ENCODE measurements around the gene CYB5RL.

The CYB5RL gene

GRCh38 chr1:54161495-54162168, 38.2 kb downstream of the CYB5RL start:
- no peak for DNase-seq
- Histone ChIP-seq H2BK5ac (ENCODE audit: low read length) (no peak overlapping the region), H3K27me3 (ENCODE audit: insufficient read depth, low read length, poor library complexity) (no peaks in the 10 kb centered on the region), H3K4me1 (ENCODE audit: control insufficient read depth, low read depth, low read length) (no peaks in the 10 kb centered on the region), H3K36me3 (ENCODE audit: control insufficient read depth, insufficient read depth, low read length) (no peaks in the 10 kb centered on the region), H3K9ac (ENCODE audit: low read length) (no peak overlapping the region), H3K4me3 (ENCODE audit: low read length) (no peak overlapping the region), H2BK15ac (replicated peaks; ENCODE audit: low read depth) (no peak overlapping the region), H4K5ac (ENCODE audit: low read length) (no peak overlapping the region), H3K79me2 (ENCODE audit: control insufficient read depth, insufficient read depth, low read length) (no peaks in the 10 kb centered on the region), H3K4ac (ENCODE audit: low read depth, low read length) (no peak overlapping the region), H3K79me1 (ENCODE audit: low read length) (no peaks in the 10 kb centered on the region), H3K27ac (ENCODE audit: low read depth, low read length) (no peak overlapping the region), H2AK5ac (ENCODE audit: low read length) (no peak overlapping the region), H3K23ac (ENCODE audit: low read length) (no peak overlapping the region), H4K8ac (ENCODE audit: low read depth, low read length) (no peak overlapping the region), H3K4me2 (ENCODE audit: low read length) (no peak overlapping the region), H3K18ac (ENCODE audit: low read length) (no peak overlapping the region), H3K56ac (ENCODE audit: low read length) (no peak overlapping the region), H2BK120ac (ENCODE audit: low read depth, low read length) (no peak overlapping the region)
- no CpG with 5 or more reads among the region's 6 CpGs for WGBS (ENCODE audit: extremely low coverage, insufficient coverage, low lambda C conversion rate)

- Histone ChIP-seq H3K4me1 (ENCODE audit: control insufficient read depth, low read depth, low read length) (no peaks in the 10 kb centered on the region), H3K9ac (ENCODE audit: low read length) (no peak overlapping the region), H3K36me3 (ENCODE audit: control insufficient read depth, insufficient read depth, low read length) (no peaks in the 10 kb centered on the region), H2AK5ac (ENCODE audit: low read length) (no peak overlapping the region), H3K18ac (ENCODE audit: low read length) (no peak overlapping the region), H2BK120ac (ENCODE audit: low read depth, low read length) (no peak overlapping the region), H3K23ac (ENCODE audit: low read length) (no peak overlapping the region), H4K8ac (ENCODE audit: low read depth, low read length) (no peak overlapping the region), H3K79me2 (ENCODE audit: control insufficient read depth, insufficient read depth, low read length) (no peaks in the 10 kb centered on the region), H4K5ac (ENCODE audit: low read length) (no peak overlapping the region), H3K56ac (ENCODE audit: low read length) (no peak overlapping the region), H3K27me3 (ENCODE audit: insufficient read depth, low read length, poor library complexity) (no peaks in the 10 kb centered on the region), H3K79me1 (ENCODE audit: low read length) (no peaks in the 10 kb centered on the region), H3K4me3 (ENCODE audit: low read length) (no peak overlapping the region), H3K27ac (ENCODE audit: low read depth, low read length) (no peak overlapping the region), H2BK5ac (ENCODE audit: low read length) (no peak overlapping the region), H3K4ac (ENCODE audit: low read depth, low read length) (no peak overlapping the region), H2BK15ac (replicated peaks; ENCODE audit: low read depth) (no peak overlapping the region), H3K4me2 (ENCODE audit: low read length) (no peak overlapping the region)
- peak; percentile 32 for DNase-seq
- no CpG with 5 or more reads among the region's 3 CpGs for WGBS (ENCODE audit: extremely low coverage, insufficient coverage, low lambda C conversion rate)
Observed at GRCh38 chr1:54160351-54160750, 39.5 kb downstream of the CYB5RL start.

DNA sequence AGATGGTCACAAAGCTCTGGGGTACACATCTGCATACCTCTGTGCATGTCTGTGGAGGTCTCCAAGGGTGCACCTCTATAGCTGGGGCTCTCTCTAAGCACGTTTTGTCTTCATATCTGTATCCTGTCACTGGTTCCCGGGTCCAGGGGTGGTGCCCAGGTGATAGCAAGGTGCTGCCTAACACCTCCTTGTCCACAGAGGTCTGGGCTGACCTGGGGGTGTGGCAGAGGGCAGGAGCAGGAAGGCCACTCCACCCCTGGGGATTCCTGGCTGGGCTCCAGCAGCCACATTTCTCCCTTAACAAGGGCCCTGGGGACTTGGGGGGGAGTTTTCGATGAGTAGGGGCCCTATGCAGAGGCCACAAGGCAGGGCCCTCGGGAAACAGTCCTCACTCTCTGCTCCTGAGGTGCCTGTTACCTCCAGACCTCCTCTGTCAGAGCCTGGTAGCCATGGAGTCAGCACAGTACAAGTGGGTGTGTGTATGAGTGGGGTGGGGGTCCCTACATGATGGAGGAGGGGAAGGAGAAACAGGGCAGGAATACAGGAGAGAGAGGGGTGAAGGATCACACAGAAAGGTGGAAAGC, 40.0 kb downstream of the CYB5RL start:
- no peak overlapping the region for H3K4me2 ChIP-seq (ENCODE audit: low read length)
- DNase-seq: no peak
- no peak overlapping the region for H3K18ac ChIP-seq (ENCODE audit: low read length)
- no peak overlapping the region for H3K9ac ChIP-seq (ENCODE audit: low read length)
- H3K36me3 ChIP-seq (ENCODE audit: control insufficient read depth, insufficient read depth, low read length): no peaks in the 10 kb centered on the region
- H2AK5ac ChIP-seq (ENCODE audit: low read length): no peak overlapping the region
- no peaks in the 10 kb centered on the region for H3K79me2 ChIP-seq (ENCODE audit: control insufficient read depth, insufficient read depth, low read length)
- no CpG with 5 or more reads among the region's 4 CpGs for WGBS (ENCODE audit: extremely low coverage, insufficient coverage, low lambda C conversion rate)
- no peak overlapping the region for H3K56ac ChIP-seq (ENCODE audit: low read length)
- no peak overlapping the region for H3K4me3 ChIP-seq (ENCODE audit: low read length)
- no peak overlapping the region for H2BK5ac ChIP-seq (ENCODE audit: low read length)
- no peaks in the 10 kb centered on the region for H3K27me3 ChIP-seq (ENCODE audit: insufficient read depth, low read length, poor library complexity)
- H2BK15ac ChIP-seq (replicated peaks; ENCODE audit: low read depth): no peak overlapping the region
- no peak overlapping the region for H3K27ac ChIP-seq (ENCODE audit: low read depth, low read length)
- no peaks in the 10 kb centered on the region for H3K4me1 ChIP-seq (ENCODE audit: control insufficient read depth, low read depth, low read length)
- H3K4ac ChIP-seq (ENCODE audit: low read depth, low read length): no peak overlapping the region
- no peak overlapping the region for H2BK120ac ChIP-seq (ENCODE audit: low read depth, low read length)
- H4K8ac ChIP-seq (ENCODE audit: low read depth, low read length): no peak overlapping the region
- no peaks in the 10 kb centered on the region for H3K79me1 ChIP-seq (ENCODE audit: low read length)
- H3K23ac ChIP-seq (ENCODE audit: low read length): no peak overlapping the region
- no peak overlapping the region for H4K5ac ChIP-seq (ENCODE audit: low read length)

DNA sequence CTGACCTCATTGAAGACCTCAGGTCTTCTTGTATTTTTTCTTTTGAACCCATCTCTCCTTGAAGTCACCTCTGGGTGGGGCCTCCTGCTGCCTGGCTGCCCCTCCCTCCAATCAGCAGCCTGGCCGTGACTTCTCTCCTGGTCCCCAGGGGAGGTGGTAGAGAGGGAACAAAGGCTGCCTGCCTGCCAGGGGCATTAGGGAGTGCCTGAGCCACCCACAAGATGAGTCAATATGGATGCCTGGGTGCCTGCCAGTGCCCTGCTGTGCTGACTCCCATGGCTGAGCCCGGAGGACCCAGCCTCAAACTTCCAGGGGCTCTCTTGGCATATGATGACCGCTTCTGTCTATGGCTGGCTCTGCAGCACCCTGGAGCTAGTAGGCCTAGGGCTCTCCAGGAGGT, 41.8 kb downstream of the CYB5RL start:
- no peak for DNase-seq
- WGBS (ENCODE audit: extremely low coverage, insufficient coverage, low lambda C conversion rate): no CpG with 5 or more reads among the region's 3 CpGs
- no peak overlapping the region for H3K18ac ChIP-seq (ENCODE audit: low read length)

GRCh38 chr1:54157401-54157800, 42.4 kb downstream of the CYB5RL start:
- no peak overlapping the region for H3K9ac ChIP-seq (ENCODE audit: low read length)
- H3K4me2 ChIP-seq (ENCODE audit: low read length): no peak overlapping the region
- no peak overlapping the region for H4K8ac ChIP-seq (ENCODE audit: low read depth, low read length)
- H4K5ac ChIP-seq (ENCODE audit: low read length): no peak overlapping the region
- H3K27ac ChIP-seq (ENCODE audit: low read depth, low read length): no peak overlapping the region
- H3K36me3 ChIP-seq (ENCODE audit: control insufficient read depth, insufficient read depth, low read length): no peaks in the 10 kb centered on the region
- no peak overlapping the region for H2BK120ac ChIP-seq (ENCODE audit: low read depth, low read length)
- no peak for DNase-seq
- peaks cover 3% of the 10 kb centered on the region for H3K4me1 ChIP-seq (ENCODE audit: control insufficient read depth, low read depth, low read length)
- WGBS (ENCODE audit: extremely low coverage, insufficient coverage, low lambda C conversion rate): no CpG with 5 or more reads among the region's 6 CpGs
- no peak overlapping the region for H3K18ac ChIP-seq (ENCODE audit: low read length)
- H2BK15ac ChIP-seq (replicated peaks; ENCODE audit: low read depth): no peak overlapping the region
- H2BK5ac ChIP-seq (ENCODE audit: low read length): no peak overlapping the region
- H3K56ac ChIP-seq (ENCODE audit: low read length): no peak overlapping the region
- no peak overlapping the region for H3K4me3 ChIP-seq (ENCODE audit: low read length)
- H3K23ac ChIP-seq (ENCODE audit: low read length): no peak overlapping the region
- H3K27me3 ChIP-seq (ENCODE audit: insufficient read depth, low read length, poor library complexity): no peaks in the 10 kb centered on the region
- no peaks in the 10 kb centered on the region for H3K79me1 ChIP-seq (ENCODE audit: low read length)
- no peak overlapping the region for H3K4ac ChIP-seq (ENCODE audit: low read depth, low read length)
- no peak overlapping the region for H2AK5ac ChIP-seq (ENCODE audit: low read length)
- H3K79me2 ChIP-seq (ENCODE audit: control insufficient read depth, insufficient read depth, low read length): no peaks in the 10 kb centered on the region

More for the DNA sequence above, 41.8 kb downstream of the CYB5RL start:
- Histone ChIP-seq H4K5ac (ENCODE audit: low read length) (no peak overlapping the region), H3K4me3 (ENCODE audit: low read length) (no peak overlapping the region), H2BK5ac (ENCODE audit: low read length) (no peak overlapping the region), H3K4me1 (ENCODE audit: control insufficient read depth, low read depth, low read length) (peaks cover 3% of the 10 kb centered on the region), H3K79me1 (ENCODE audit: low read length) (no peaks in the 10 kb centered on the region), H3K36me3 (ENCODE audit: control insufficient read depth, insufficient read depth, low read length) (no peaks in the 10 kb centered on the region), H3K4me2 (ENCODE audit: low read length) (no peak overlapping the region), H3K27me3 (ENCODE audit: insufficient read depth, low read length, poor library complexity) (no peaks in the 10 kb centered on the region), H2BK120ac (ENCODE audit: low read depth, low read length) (no peak overlapping the region), H2AK5ac (ENCODE audit: low read length) (no peak overlapping the region), H3K4ac (ENCODE audit: low read depth, low read length) (no peak overlapping the region), H3K23ac (ENCODE audit: low read length) (no peak overlapping the region), H3K27ac (ENCODE audit: low read depth, low read length) (no peak overlapping the region), H4K8ac (ENCODE audit: low read depth, low read length) (no peak overlapping the region), H3K56ac (ENCODE audit: low read length) (no peak overlapping the region), H3K79me2 (ENCODE audit: control insufficient read depth, insufficient read depth, low read length) (no peaks in the 10 kb centered on the region), H3K9ac (ENCODE audit: low read length) (no peak overlapping the region), H2BK15ac (replicated peaks; ENCODE audit: low read depth) (no peak overlapping the region)

GRCh38 chr1:54156986-54157385, 42.8 kb downstream of the CYB5RL start:
- no peak for DNase-seq
- no peak overlapping the region for H3K4me2 ChIP-seq (ENCODE audit: low read length)
- no peak overlapping the region for H3K56ac ChIP-seq (ENCODE audit: low read length)
- no peak overlapping the region for H4K8ac ChIP-seq (ENCODE audit: low read depth, low read length)
- H3K4me1 ChIP-seq (ENCODE audit: control insufficient read depth, low read depth, low read length): peaks cover 3% of the 10 kb centered on the region
- no peaks in the 10 kb centered on the region for H3K36me3 ChIP-seq (ENCODE audit: control insufficient read depth, insufficient read depth, low read length)
- H2BK15ac ChIP-seq (replicated peaks; ENCODE audit: low read depth): no peak overlapping the region
- H3K27me3 ChIP-seq (ENCODE audit: insufficient read depth, low read length, poor library complexity): no peaks in the 10 kb centered on the region
- H3K23ac ChIP-seq (ENCODE audit: low read length): no peak overlapping the region
- no peak overlapping the region for H3K4ac ChIP-seq (ENCODE audit: low read depth, low read length)
- no peak overlapping the region for H4K5ac ChIP-seq (ENCODE audit: low read length)
- H3K9ac ChIP-seq (ENCODE audit: low read length): no peak overlapping the region
- H3K79me2 ChIP-seq (ENCODE audit: control insufficient read depth, insufficient read depth, low read length): no peaks in the 10 kb centered on the region
- no peak overlapping the region for H3K18ac ChIP-seq (ENCODE audit: low read length)
- no peaks in the 10 kb centered on the region for H3K79me1 ChIP-seq (ENCODE audit: low read length)
- H2BK5ac ChIP-seq (ENCODE audit: low read length): no peak overlapping the region
- H2AK5ac ChIP-seq (ENCODE audit: low read length): no peak overlapping the region
- no peak overlapping the region for H3K27ac ChIP-seq (ENCODE audit: low read depth, low read length)
- no CpG with 5 or more reads among the region's 7 CpGs for WGBS (ENCODE audit: extremely low coverage, insufficient coverage, low lambda C conversion rate)
- no peak overlapping the region for H3K4me3 ChIP-seq (ENCODE audit: low read length)
- no peak overlapping the region for H2BK120ac ChIP-seq (ENCODE audit: low read depth, low read length)
